Measurements from ENCODE around the gene OVCH2.

GRCh38 chr11:7668464-7668863 is 37.8 kb downstream of the OVCH2 start:
- TF ChIP-seq TAF1 (IDR thresholded peaks at IDR 0.05; ENCODE audit: low read depth, low read length) (no peak), PAX5 (IDR thresholded peaks at IDR 0.05; ENCODE audit: insufficient read depth, low read length, severe bottlenecking) (no peak), POLR2AphosphoS5 (IDR thresholded peaks at IDR 0.05; ENCODE audit: low read depth, low read length) (no peak), POLR2A (IDR thresholded peaks at IDR 0.05; ENCODE audit: low read depth, low read length) (no peak), POU2F2 (IDR thresholded peaks at IDR 0.05; ENCODE audit: low read depth, low read length) (no peak), SPI1 (IDR thresholded peaks at IDR 0.05; ENCODE audit: low read depth, low read length) (no peak)

Measured in GM12891 (cell line).